HepG2 (cell line): ENCODE data around the gene ZNF618. TPM values are rescaled to one million over a fixed set of nuclear protein-coding genes. Genes with fewer than 3 reads are reported as not detected.
A peak's percentile ranks its signal among the peaks of the same experiment; 100 is the strongest.

Source experiments
- ADNP ChIP-seq: sonication (generic); formaldehyde crosslinking; IDR thresholded peaks from 2 replicates; pipeline ENCODE4 v1.4.0; 2020; ENCODE audit warnings: missing genetic modification reagents
- BRCA1 ChIP-seq: sonication (generic); formaldehyde crosslinking; IDR thresholded peaks from 2 replicates; pipeline ENCODE4 v1.4.0; 2020; ENCODE audit warnings: missing genetic modification reagents
- CAMTA2 ChIP-seq: sonication (generic); formaldehyde crosslinking; IDR thresholded peaks from 2 replicates; pipeline ENCODE4 v1.4.0; 2020; ENCODE audit warnings: mild to moderate bottlenecking, missing genetic modification reagents, borderline replicate concordance
- GATA4 ChIP-seq: sonication (generic); IDR thresholded peaks from 2 replicates; pipeline ENCODE4 v1.6.1; 2016; ENCODE audit warnings: antibody characterized with exemption, low read depth, borderline replicate concordance
- GTF2F1 ChIP-seq: fragments of 150-350 bp; IDR thresholded peaks from 2 replicates; pipeline ENCODE4 v1.6.1; 2014; ENCODE audit warnings: low read length
- HNF4G ChIP-seq, 2 experiments: sonication (generic) in 1 of 2; formaldehyde crosslinking in 1 of 2; IDR thresholded peaks; 2 replicates each; pipeline versions ENCODE4 v1.4.0 to v1.6.1; 2011 to 2020; ENCODE audit warnings: borderline replicate concordance in 2 of 2, low read depth in 2 of 2, mild to moderate bottlenecking in 2 of 2, low read length in 1 of 2, missing genetic modification reagents in 1 of 2, moderate library complexity in 1 of 2
- RBFOX2 ChIP-seq: fragments of 200-400 bp; formaldehyde crosslinking; IDR thresholded peaks from 2 replicates; pipeline ENCODE4 v1.6.1; 2017; ENCODE audit warnings: low read depth, mild to moderate bottlenecking, low read length
- RFX3 ChIP-seq: IDR thresholded peaks from 2 replicates; pipeline ENCODE4 v1.6.1; 2016; ENCODE audit warnings: missing biosample characterization, missing genetic modification reagents
- XBP1 ChIP-seq: sonication (generic); formaldehyde crosslinking; IDR thresholded peaks from 2 replicates; pipeline ENCODE4 v1.5.0; 2020; ENCODE audit warnings: missing genetic modification reagents
- ZFAT ChIP-seq: sonication (generic); formaldehyde crosslinking; conservative IDR thresholded peaks from 2 replicates; pipeline ENCODE4 v1.8.1; 2023; ENCODE audit warnings: missing genetic modification reagents, inconsistent platforms
- ZFP36L2 ChIP-seq: sonication (generic); formaldehyde crosslinking; IDR thresholded peaks from 2 replicates; pipeline ENCODE4 v1.4.0; 2020; ENCODE audit warnings: missing genetic modification reagents
- ZFYVE20 ChIP-seq: sonication (generic); formaldehyde crosslinking; IDR thresholded peaks from 2 replicates; pipeline ENCODE4 v1.8.0; 2023; ENCODE audit warnings: low read depth, mild to moderate bottlenecking, moderate library complexity, missing genetic modification reagents, borderline replicate concordance
- ZNF17 ChIP-seq: sonication (generic); formaldehyde crosslinking; IDR thresholded peaks from 2 replicates; pipeline ENCODE4 v1.5.0; 2020; ENCODE audit warnings: mild to moderate bottlenecking, missing genetic modification reagents
- ZNF7 ChIP-seq: IDR thresholded peaks from 2 replicates; pipeline ENCODE4 v1.6.1; 2016; ENCODE audit warnings: missing biosample characterization, missing genetic modification reagents
- ZNF773 ChIP-seq: sonication (generic); formaldehyde crosslinking; IDR thresholded peaks from 2 replicates; pipeline ENCODE4 v1.4.0; 2020; ENCODE audit warnings: missing genetic modification reagents, borderline replicate concordance
- ZNF782 ChIP-seq: sonication (generic); formaldehyde crosslinking; IDR thresholded peaks from 2 replicates; pipeline ENCODE4 v1.4.0; 2020; ENCODE audit warnings: missing genetic modification reagents, mild to moderate bottlenecking, borderline replicate concordance
- ZNF790 ChIP-seq: sonication (generic); formaldehyde crosslinking; IDR thresholded peaks from 2 replicates; pipeline ENCODE4 v1.8.0; 2022; ENCODE audit warnings: missing genetic modification reagents, mild to moderate bottlenecking, borderline replicate concordance
- polyA plus RNA-seq, 8 experiments: library from polyadenylated mRNA; depleted of rRNA in 3 of 8; stranded (reverse) in 7 of 8; unstranded in 1 of 8; fragments of >200 nt; fragmentation: Illumina TruSeq in 4 of 8; extraction: Trizol in 4 of 8; gene quantifications; 2 replicates each; pipeline versions ENCODE4 v1.2.1 to v1.2.3, GENCODE V29; 2011 to 2016; ENCODE audit warnings: low read depth in 4 of 8, missing spikeins in 1 of 8, mixed read lengths in 1 of 8; ENCODE audit not compliant: insufficient read depth in 1 of 8
- total RNA-seq, 5 experiments: library from RNA; depleted of rRNA; stranded (reverse); fragments of >200 nt; fragmentation: Illumina TruSeq; extraction: Trizol; gene quantifications; 2 replicates each; pipeline ENCODE4 v1.2.3, GENCODE V29; 2016; ENCODE audit warnings: low read depth in 1 of 5
- TF ChIP-seq, protein P1 (sequence below): sonication (generic); formaldehyde crosslinking; IDR thresholded peaks from 2 replicates; pipeline ENCODE4 v1.9.0; 2021; ENCODE audit warnings: missing genetic modification reagents, borderline replicate concordance
- TF ChIP-seq, protein P2 (sequence below): IDR thresholded peaks from 2 replicates; pipeline ENCODE4 v1.6.1; 2016; ENCODE audit warnings: missing biosample characterization, missing genetic modification reagents, low read depth
- TF ChIP-seq, protein P3 (sequence below): IDR thresholded peaks from 2 replicates; pipeline ENCODE4 v1.6.1; 2016; ENCODE audit warnings: mild to moderate bottlenecking, missing biosample characterization, missing genetic modification reagents

The ZNF618 gene
- total and polyA plus RNA-seq, 2 of the 13 experiments (the other 11 are each of a cell fraction or from before 2014, with no cell fraction given), result 0.07 TPM

DNA sequence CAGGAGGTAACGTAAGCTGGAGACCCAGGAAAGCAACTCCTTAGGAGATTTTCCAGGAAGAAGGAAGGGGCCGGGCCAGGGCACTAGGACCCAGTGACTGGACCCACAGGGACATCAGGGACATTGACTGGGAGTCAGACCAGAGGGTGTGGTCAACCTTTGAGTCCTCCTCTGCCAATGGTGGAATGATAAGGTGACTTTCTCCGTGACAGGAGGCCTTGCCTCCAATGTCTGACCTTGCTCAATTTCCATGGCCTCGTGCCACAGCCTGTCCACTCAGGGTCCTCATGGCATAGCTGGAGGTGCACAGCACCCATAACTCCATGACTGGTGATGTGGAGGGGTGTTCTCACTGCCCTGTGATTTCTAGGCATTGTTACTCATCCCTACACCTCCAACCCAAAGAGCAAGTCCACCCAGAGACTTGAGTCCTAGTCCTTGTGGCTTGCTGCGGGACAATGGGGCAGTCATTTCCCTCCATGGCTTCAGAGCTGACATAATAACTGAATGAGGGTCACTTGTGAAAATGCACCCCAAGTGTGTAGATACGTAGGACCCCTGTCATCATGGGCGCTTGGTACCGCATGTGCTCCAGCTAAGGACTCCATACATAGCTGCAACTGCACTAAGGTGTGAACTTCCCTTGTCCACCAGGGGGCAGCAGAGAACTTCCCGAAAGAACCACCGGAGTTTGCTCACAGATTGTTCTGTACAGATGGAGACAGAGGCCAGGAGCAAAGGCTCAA, 206.1 kb downstream of the ZNF618 start (continued):
- TF ChIP-seq ZFP36L2 (CRISPR knock-in tag) (0 out of 2 replicates have a peak, but pooled peaks have one; percentile 33), ZNF790 (no peak), ZFYVE20 (CRISPR knock-in tag) (no peak; the same call in 1 of the 2 replicates), XBP1 (CRISPR knock-in tag) (no peak), ZFAT (CRISPR knock-in tag) (no peak), BRCA1 (no peak), RFX3 (CRISPR knock-in tag) (no peak), ZNF7 (CRISPR knock-in tag) (no peak; the same call in 1 of the 2 replicates), HNF4G (IDR thresholded peaks at IDR 0.05; ENCODE audit: borderline replicate concordance, low read depth, low read length) (peak; percentile 55; the same call in 1 of the 2 replicates), HNF4G (CRISPR knock-in tag; IDR thresholded peaks at IDR 0.05; ENCODE audit: borderline replicate concordance, low read depth) (peak; percentile 59), ADNP (CRISPR knock-in tag) (no peak), RBFOX2 (peak; percentile 67), CAMTA2 (CRISPR knock-in tag) (no peak), GTF2F1 (no peak), GATA4 (peak; percentile 40; the same call in 1 of the 2 replicates), ZNF773 (no peak), ZNF17 (CRISPR knock-in tag) (no peak), ZNF782 (no peak; the same call in 1 of the 2 replicates)
- TF ChIP-seq, protein P1, sequence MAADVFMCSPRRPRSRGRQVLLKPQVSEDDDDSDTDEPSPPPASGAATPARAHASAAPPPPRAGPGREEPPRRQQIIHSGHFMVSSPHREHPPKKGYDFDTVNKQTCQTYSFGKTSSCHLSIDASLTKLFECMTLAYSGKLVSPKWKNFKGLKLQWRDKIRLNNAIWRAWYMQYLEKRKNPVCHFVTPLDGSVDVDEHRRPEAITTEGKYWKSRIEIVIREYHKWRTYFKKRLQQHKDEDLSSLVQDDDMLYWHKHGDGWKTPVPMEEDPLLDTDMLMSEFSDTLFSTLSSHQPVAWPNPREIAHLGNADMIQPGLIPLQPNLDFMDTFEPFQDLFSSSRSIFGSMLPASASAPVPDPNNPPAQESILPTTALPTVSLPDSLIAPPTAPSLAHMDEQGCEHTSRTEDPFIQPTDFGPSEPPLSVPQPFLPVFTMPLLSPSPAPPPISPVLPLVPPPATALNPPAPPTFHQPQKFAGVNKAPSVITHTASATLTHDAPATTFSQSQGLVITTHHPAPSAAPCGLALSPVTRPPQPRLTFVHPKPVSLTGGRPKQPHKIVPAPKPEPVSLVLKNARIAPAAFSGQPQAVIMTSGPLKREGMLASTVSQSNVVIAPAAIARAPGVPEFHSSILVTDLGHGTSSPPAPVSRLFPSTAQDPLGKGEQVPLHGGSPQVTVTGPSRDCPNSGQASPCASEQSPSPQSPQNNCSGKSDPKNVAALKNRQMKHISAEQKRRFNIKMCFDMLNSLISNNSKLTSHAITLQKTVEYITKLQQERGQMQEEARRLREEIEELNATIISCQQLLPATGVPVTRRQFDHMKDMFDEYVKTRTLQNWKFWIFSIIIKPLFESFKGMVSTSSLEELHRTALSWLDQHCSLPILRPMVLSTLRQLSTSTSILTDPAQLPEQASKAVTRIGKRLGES, result no peak
- TF ChIP-seq, protein P2, sequence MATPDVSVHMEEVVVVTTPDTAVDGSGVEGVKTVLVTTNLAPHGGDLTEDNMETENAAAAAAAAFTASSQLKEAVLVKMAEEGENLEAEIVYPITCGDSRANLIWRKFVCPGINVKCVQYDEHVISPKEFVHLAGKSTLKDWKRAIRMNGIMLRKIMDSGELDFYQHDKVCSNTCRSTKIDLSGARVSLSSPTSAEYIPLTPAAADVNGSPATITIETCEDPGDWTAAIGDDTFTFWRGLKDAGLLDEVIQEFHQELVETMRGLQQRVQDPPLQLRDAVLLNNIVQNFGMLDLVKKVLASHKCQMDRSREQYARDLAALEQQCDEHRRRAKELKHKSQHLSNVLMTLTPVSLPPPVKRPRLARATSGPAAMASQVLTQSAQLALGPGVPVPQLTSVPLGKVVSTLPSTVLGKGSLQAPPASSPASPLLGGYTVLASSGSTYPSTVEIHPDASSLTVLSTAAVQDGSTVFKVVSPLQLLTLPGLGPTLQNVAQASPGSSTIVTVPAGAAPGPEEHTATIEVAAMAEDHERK (CRISPR knock-in tag), result no peak
- TF ChIP-seq, protein P3, sequence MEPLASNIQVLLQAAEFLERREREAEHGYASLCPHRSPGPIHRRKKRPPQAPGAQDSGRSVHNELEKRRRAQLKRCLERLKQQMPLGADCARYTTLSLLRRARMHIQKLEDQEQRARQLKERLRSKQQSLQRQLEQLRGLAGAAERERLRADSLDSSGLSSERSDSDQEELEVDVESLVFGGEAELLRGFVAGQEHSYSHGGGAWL (CRISPR knock-in tag), result peak; percentile 76
